Gastrocnemius medialis (tissue), 4 donors: ENCODE data around the gene DDX10.
A peak's percentile ranks its signal among the peaks of the same experiment; 100 is the strongest.

Experiments used
- CTCF ChIP-seq, 5 experiments: fragments of 450-650 bp in 3 of 5; fragments of 200-600 bp in 2 of 5; sonication (generic) in 2 of 5; IDR thresholded peaks in 4 of 5; conservative IDR thresholded peaks in 1 of 5; 1 replicate in 4 of 5; 2 replicates in 1 of 5; pipeline ENCODE4 v1.5.1; 2016 to 2019; ENCODE audit warnings: antibody characterized with exemption in 5 of 5, mild to moderate bottlenecking in 3 of 5, moderate library complexity in 3 of 5
- POLR2A ChIP-seq, 2 donors: fragments of 450-650 bp; IDR thresholded peaks; one replicate each; pipeline ENCODE4 v1.6.1; 2017; ENCODE audit warnings: antibody characterized with exemption in 2 of 2, mild to moderate bottlenecking in 2 of 2, moderate library complexity in 2 of 2

GRCh38 chr11:108654994-108655631 is 9.8 kb upstream of the DDX10 start:
- TF ChIP-seq CTCF (IDR thresholded peaks at IDR 0.05 in 4 of 5, conservative IDR thresholded peaks at IDR 0.05 in 1 of 5) (peak in 4 of 5 experiments; percentile 30 to 62 (median 42)), POLR2A (IDR thresholded peaks at IDR 0.05) (no peak)
